HK-2 (cell line): ENCODE measurements around the gene NRXN3.

Source experiments
- DNase-seq: peaks from one replicate; pipeline ENCODE4 v3.0.0-alpha.2; 2018; ENCODE audit not compliant: unreplicated experiment

Gene NRXN3

DNA sequence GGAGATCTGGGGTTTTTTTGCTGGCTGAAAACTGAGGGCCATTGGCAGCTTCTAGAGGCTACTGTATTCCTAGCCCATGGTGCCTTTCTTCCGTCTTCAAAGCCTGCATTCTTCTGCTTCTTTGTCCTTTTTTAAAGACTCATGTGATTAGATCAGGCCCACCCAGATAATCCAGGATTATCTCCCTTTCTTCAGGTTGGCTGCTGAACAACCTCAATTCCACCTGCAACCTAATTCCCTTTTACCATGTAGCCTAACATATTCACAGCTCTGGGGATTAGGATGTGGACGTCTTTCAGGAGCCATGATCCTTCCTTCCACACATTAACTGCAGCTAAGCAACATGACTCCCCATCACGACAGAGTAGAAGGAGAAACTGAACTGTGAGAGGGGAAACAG is 1055.6 kb downstream of the NRXN3 start:
- no peak for DNase-seq

DNA sequence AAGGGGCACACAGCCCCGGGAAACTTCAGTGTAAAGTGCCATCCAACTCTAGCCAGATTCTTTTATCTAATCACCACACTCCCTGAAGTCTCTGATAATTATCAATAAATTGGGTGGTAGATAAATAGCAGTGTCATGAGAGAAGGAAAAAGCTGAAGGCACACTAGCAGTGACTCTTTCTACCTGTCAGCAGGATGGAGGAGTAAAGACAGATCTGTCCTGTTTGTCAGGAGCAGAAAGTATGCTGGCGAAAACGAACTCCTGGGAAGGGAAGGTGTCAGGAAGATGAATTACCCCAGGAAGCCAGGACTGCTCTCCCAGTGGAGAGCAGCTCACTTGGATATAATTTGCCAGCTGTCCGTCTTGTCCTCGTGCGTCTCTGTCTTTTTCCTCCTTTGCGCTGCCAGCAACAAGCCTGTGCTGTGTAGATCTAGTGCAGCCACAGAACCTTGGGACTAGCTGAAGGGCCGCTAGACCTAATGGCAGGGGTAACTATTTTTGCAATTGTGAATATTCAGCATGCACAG is 1059.3 kb downstream of the NRXN3 start:
- no peak for DNase-seq

DNA sequence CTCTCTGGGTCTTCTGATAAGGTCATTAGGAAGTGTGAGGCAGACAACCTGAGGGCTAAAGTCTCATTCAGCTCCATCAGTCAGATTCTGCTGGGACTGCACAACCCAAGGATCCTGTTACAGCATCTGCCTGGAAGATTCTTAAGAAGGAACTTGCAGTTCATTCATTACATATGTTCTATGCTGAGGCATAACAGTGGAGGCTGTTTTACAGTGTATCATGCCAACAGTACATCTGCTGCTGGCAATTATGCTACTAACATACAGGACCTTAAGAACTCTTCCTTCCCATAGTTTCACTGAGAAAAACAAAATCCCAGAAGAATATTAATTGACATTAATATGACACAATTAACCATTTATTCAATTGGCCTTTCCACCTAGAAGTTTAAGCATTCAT is 1072.5 kb downstream of the NRXN3 start:
- no peak for DNase-seq

DNA sequence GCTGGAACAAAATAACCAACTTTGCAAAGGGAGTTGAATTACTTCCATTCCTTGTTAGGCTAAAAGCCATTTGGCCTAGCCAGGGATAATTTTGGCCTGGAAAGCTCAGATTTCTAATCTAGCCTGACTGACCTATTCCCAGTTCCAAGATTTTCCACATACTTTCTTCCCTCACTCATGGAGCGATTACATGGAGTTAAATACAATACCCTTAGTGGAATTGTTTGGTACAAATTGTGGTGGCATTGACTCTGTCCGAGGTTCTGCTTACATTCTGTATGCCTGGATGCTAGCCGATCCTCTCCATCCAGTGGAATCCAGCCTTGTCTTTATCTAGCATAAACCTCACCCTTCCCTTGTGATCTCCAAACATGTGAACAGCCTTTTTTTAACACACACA is 1076.0 kb downstream of the NRXN3 start:
- DNase-seq = no peak

DNA sequence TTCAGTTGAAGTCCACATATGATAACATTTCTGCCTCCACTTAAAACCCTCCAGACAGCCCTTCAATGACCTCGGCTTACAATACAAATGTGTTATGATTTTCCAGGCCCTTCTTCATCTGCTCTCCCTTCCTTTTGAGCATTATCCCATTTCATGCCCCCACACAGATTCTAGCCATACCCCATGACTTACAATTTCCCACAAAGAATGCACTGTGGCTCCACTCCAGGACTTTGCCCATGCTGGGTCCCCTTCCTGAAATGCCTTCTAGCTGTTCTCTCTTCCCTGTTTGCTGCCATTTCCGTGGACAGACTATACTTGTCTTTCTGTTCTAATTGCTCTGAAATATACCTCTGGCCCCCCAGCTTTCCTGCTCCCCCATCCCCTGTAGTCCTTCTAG is 1078.0 kb downstream of the NRXN3 start:
- no peak for DNase-seq

DNA sequence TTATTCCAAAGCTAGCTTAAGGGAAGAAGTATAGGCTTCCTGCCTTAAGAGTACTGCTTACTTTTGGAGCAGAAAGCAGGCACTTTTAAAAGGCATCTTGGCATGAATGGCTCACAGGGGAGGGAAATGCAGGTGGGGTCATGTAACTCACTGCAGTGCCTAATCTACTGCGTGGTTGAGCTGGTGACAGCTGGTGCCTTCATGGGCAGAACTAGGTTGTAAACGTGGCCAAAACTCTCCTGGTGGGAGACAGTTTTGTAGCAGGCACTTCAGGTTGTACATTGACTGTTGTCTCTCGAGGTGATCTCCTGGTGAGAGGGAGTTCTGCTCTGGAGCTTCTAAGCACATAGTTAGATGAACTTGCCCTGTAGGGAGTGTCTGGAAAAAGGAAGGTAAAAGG is 1078.6 kb downstream of the NRXN3 start:
- DNase-seq = no peak

DNA sequence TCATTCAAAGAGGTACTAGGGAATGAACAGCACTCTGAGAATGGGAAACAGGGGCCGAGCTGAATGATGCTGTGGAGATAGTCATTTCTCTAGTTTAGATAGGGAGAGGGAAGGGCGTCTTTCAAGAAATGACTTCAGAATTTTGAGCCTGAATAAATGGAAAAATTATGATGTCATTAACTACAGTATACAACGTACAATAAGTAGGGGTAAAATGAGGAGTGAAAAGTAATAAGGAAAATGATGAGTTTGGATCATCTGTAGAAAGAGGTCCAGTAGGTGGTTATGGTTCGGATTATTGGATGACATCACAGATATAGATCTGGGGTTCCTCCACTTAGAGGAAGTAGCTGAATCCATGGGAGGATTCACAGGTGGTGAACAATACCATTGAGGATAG is 1081.1 kb downstream of the NRXN3 start:
- DNase-seq = no peak

DNA sequence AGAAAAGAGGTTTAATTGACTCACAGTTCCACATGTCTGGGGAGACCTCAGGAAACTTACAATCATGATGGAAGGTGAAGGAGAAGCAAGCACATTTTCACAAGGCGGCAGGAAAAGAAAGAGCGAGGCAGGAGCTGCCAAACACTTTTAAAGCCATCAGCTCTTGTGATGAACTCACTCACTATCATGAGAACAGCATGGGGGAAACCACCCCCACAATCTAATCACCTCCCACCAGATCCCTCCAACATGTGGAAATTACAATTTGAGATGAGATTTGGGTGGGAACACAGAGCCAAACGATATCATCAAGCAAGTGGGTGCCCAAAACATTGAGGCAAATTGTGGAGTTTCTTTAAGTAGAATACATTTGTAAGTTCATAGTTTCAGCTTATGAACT is 1083.4 kb downstream of the NRXN3 start:
- no peak for DNase-seq

DNA sequence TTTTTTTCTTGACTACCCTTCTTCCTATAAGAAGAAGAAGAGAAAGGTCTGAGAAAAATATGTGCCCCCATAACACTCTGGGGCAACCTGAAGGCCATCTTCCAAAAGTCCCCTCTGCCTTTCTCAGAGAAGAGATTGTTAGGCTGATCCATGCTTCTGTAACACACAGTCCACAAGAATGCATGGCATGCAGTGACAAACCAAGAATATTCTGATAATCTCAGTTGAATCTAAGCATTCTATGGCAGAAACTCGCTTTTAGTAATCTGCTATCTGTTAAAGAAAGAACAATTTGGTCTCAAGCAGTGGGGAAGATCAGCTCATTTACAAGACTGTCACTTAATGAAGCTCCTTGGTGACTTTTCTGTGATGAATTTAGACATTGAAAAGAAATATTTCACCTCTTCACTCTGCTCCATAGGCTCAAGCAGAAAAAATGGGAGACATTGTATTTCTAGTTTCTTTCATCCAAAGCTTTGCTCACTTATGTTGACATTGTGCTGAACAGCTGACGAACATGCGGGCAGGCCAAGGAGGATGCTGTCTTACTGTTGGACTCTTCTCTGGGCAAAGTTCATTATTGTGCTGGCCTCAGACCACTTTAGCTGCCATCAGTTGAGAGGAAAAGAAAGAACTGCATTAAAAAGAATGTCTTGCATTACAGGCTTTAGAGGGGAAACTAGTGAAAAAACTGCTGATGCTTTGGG is 1084.0 kb downstream of the NRXN3 start:
- no peak for DNase-seq

DNA sequence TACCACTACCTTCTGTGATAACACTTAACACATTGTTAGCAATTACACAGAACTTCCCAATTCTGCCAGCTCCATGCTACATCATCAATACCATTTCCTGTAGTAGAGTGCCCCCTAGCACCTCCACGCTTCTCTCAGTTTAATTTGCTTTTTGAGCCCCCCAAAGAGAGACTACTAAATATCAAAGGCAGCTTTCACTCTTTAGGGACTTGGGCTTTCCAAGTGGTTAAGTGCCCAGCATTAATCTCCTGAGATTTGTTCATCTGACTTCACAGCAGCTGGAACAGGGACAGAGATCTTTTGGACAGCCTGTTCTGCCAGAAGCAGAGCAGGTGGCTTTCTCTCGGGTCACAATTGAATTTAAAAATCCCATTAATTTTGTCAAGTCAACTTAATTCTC is 1086.2 kb downstream of the NRXN3 start:
- no peak for DNase-seq

DNA sequence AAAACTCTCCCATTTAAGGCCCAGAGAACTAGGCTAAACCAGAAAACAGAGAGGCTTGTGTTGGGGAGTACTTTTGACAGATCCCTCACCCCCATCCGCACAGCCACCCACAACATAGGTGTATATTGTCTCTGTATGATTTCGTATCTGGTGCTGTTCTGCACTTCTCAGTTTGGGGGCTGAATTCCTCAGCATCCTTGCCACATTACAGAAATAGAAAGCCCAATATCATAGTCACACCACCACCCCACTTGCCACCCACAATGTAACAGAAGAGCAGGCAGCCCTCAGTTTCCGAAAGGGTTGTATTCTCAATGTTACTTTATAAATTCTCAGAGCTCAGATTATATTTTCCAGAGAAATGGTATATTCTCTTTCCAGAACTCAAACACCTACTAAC is 1090.2 kb downstream of the NRXN3 start:
- no peak for DNase-seq

DNA sequence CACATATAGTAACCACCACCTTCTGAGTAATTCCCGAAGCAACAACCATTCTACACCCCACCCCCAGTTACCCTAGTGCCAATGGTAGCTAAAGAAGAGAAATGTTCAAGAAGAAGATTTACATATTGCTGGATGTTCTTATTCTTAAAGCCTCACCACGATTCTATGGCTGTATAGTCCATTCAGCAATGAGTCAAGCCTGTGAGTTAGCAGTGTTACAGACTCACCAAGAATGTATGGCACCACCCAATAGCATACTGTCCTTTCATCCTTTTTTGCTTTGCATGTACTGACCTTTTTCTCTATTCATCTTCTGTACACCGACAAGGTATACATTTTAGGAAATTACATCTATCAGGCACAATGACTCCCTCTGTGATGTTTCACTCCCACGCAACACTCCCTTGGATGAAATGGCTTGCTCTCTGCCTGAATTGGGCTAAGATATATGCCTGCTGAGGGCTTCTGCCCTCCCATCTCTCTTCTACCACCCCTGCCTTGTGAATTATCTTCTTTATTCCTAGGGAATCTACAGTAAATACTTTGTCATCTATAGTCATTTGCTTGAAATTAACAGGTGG is 1095.3 kb downstream of the NRXN3 start:
- DNase-seq = no peak

DNA sequence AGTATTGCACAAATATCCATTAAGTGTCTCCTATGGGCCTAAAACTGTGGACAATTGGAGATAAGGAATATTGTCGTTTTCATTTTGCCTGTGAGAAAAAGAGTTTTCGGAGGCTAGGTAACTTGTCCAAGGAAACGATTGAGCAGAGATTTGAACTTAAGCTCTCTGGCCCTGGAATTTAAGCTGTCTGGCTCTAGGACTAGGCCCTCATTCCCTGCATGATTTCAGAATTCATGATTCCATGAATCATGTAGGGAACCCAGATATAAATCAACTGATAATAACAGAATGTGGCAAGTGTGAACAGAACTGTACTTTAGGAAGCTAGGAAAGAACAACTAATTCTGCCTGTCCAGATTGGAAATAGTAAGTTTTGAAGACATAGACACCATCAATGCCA is 1100.2 kb downstream of the NRXN3 start:
- DNase-seq = no peak

DNA sequence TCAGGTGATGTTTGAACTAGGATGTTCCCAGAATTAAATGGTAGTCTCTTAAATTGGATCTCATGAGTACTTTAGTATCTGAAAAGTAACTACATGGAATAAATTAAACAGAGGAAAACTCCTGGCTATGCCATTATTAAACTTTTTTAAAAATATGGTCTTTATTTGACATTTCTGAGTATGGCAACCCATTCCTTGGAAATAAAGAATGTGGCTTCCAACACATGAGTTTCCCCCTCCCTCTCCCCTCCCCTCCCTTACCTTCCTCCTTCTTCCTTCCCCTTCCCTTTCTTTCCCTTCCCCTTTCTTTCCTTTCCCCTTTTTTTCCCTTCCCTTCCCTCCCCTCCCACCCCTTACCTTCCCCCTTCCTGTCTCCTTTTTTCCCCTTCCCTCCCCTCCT is 1100.9 kb downstream of the NRXN3 start:
- DNase-seq = no peak

DNA sequence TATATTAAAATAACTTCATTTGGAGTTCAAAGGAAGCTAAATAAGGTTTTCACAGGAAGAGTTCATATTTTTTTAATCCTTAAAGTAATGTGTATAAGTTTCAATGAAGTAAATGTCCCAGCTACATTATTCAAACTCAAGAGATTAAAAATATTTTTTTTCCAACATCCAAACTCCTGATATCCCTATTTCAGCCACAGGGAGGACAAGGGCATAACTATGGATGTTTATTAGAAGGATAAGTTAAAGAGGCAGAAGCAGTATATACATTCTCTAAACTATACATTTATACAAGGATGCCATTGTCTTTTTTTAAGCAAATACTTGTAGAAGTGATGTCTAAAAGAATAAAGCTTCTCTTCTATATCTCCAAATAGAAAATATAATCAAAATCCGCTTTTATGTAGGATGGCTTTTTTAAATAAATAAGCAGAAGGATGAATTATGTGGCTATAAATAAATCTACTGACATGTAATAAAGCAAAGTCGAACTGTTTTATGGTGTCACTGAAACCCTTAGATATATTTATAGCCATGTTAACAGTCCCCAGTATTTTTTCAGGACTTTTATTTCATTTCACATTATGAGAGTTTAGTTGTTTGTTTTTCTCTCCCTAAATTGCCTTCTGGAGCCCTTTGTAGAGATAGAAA is 1104.6 kb downstream of the NRXN3 start:
- DNase-seq = no peak

DNA sequence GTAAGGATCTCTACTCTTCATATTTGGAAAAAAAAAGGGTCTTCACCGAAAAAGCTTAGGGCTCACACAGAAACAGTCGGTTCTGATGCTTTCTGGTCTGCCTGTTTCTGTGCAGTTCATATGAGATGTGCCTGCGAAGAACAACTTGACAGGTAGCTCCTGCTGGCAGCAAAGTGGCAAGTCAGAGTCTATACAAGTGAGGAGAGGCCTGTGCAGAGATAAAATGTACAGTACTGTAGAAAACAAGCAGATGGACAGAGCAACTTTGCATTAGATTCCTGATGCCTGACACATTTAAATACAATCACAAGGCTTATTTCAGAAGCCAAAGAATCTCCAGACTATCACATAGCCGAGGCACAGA is 1105.1 kb downstream of the NRXN3 start:
- no peak for DNase-seq

DNA sequence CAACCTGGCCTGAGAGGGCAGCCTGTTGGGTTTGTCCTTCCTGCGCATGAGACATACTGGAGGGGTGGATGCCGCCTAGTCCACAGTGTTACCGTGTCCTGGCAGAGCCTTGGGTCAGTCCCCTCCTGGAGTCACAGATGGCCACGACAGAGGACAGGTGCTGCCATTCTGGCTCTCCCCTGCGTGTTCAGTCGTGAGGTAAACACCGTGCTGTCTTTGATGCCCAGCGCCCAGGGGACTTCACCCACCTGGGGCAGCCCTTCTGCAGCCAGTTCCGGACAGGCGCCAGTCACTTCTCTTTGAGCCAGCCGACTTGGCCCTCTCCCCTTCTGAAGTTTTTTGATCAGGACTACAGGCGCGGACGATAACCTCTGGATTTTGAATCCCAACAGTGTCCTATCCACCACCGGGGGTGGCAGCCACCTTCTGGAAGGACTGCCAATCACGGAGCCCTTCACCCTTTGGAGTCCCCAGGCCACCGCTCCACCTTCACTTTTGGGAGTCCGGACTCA is 1108.2 kb downstream of the NRXN3 start:
- no peak for DNase-seq

DNA sequence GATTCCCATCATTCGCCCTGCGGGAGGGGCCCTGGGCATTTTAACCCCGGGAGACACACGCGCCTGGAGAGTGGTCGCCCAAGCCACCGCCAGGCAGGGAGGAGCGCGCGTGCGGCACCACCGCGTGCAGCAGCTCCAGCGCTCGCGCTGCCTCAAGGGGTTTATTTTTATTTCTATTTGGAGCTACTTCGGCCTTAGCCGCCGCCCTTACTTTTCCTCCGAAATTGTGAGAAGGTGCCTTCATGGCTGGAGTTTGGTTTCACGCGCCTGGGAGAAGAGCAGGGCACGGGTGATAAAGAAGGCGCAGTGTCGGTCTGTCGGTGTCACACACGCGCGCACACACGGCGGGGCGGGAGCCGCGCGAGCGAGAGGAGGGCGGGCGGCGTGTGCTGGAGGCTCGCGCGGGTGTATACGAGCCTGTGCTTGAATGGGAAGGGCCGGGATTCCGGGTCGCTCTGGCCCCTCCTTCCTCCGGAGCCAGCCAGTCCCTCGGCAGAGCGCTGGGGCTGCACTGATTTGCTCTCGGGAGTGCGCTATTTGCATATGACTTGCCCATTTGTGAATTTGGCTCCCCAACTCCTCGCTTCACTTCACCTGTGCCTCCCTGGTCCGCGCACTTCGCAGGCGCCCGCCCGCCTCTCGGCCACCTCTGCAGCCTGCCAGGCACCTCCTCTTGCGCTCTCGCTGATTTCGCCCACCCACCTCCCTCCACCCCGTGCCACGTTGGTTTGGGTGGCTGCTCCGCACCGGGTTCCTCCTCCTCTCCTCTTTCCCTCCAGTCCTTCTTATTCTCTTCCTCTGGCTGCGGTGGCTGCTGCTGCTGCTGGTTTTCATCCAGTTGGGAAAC is 1108.8 kb downstream of the NRXN3 start:
- DNase-seq = peak; percentile 87

DNA sequence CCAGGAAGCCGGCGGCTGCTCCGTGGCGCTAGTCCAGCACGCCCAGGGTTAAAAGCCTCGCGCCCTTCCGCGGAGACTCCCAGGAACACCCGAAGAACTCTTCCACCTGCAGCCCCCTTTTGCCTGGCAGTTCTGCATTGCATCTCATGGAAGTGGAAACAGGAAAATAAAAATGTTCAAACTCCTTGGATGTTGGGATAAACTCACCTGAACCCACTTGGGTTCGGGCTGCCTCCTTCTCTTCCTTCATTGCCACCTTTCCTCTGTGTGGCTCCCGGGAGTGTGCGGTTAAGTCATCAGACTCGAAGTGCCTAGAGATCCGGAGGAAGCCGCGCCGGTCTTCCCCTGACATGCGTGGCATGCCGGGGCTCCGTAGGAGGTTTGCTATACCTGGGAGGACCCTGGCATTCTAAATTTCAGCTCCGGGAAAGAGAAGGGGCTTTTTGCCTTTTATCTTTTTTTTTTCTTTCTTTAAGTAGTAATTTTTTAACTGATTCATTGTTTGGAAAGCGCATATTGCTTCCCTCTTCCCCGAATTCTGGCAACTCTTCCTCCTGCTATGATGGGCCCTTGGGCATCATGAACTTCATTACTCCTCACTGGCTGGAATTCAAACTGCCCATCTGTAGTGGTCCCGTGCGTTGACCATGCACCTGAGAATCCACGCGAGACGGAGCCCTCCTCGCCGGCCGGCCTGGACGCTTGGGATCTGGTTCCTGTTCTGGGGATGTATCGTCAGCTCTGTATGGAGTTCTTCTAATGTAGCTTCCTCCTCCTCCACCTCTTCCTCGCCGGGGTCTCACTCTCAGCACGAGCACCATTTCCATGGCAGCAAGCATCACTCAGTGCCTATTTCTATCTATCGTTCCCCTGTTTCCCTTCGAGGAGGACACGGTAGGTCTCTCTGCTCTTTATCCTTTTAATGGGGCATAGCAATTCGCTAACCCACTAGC is 1109.7 kb downstream of the NRXN3 start:
- no peak for DNase-seq

DNA sequence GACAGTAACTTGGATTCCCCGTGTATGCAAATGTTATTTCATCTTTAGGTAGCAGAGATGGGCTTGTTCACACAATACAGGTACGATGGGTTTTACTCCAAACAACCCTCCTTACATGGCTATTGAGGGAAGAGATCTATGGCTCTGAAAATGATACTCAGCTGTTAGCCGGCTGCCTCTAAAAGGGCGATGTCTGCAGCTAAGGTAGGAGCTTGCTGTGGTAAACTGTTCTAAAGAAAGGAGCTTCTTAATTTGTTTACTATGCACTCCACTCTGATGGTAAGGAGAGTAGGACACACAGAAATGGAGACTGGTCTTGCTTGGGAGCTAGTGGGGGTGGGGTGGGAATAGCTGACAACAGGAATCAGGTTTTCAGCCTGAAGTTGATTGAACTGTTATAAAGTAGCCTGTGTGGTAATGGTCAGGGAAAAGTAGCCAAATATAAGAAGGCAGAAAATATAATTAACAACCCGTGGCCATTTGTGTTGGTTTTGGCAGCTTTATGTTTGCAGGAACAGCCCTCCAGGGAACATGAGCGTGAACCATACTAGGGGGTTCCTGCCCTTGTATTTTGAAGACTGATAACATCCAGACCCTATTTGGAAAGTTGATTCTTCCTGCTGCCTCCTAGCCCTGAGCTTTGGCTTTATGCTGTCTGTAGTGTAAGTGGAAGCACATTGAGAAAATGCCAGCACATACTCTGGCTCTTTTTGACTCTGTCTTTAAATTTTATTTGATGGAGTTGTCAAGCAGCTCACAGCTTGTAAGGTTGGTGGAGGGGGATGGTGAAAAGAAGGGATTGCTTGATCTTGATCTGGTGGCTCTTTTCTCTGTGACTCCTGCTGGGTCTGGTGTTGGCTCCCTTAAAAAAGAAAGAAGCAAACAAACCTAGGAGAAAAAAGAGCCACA is 1111.3 kb downstream of the NRXN3 start:
- DNase-seq = no peak
